H1 (cell line): ENCODE data around the gene SLC35E1. TPM values are rescaled to one million over a fixed set of nuclear protein-coding genes. Genes with fewer than 3 reads are reported as not detected.
A peak's percentile ranks its signal among the peaks of the same experiment; 100 is the strongest.

ENCODE experiments used
- CTCF ChIA-PET: fragments of 300-600 bp; sonication (Branson Sonifier 250); formaldehyde crosslinking; loops from one replicate; lab custom pipeline; 2021; ENCODE audit not compliant: partially characterized antibody; lab: Charles Lee
- POLR2A ChIA-PET: fragments of 300-600 bp; sonication (Branson Sonifier 250); formaldehyde crosslinking; loops from one replicate; lab custom pipeline; 2021; ENCODE audit warnings: inconsistent platforms; ENCODE audit not compliant: partially characterized antibody; lab: Charles Lee
- DNase-seq, 2 experiments: peaks; one replicate each; pipeline versions ENCODE4 v3.0.0 to v3.0.0-alpha.2; 2010 to 2022; ENCODE audit warnings: low spot score in 2 of 2, low read depth in 1 of 2, mixed read lengths in 1 of 2
- FAIRE-seq: peaks from 2 replicates; lab custom pipeline; 2011; peaks lifted over from hg19 to GRCh38; lab: Jason Lieb, UNC
- H2AFZ ChIP-seq: 2 replicates; pipeline ENCODE4 v1.8.1; 2012; ENCODE audit warnings: low read length, inconsistent platforms
- H2AK5ac ChIP-seq: 2 replicates; pipeline ENCODE4 v1.6.1; 2013; ENCODE audit warnings: low read depth, low read length
- H2BK120ac ChIP-seq: replicated peaks from 2 replicates; pipeline ENCODE3; 2013; ENCODE audit warnings: low read depth, low read length, inconsistent platforms
- H2BK12ac ChIP-seq: 2 replicates; pipeline ENCODE4 v1.6.1; 2013; ENCODE audit warnings: low read depth, low read length
- H2BK15ac ChIP-seq: 2 replicates; pipeline ENCODE4 v1.6.1; 2013; ENCODE audit warnings: low read length
- H2BK20ac ChIP-seq: 2 replicates; pipeline ENCODE4 v1.6.1; 2013; ENCODE audit warnings: low read length
- H2BK5ac ChIP-seq: 2 replicates; pipeline ENCODE4 v1.6.1; 2013; ENCODE audit warnings: low read depth, low read length
- H3K14ac ChIP-seq: 2 replicates; pipeline ENCODE4 v1.6.1; 2013; ENCODE audit warnings: inconsistent platforms; ENCODE audit not compliant: insufficient read length
- H3K18ac ChIP-seq: 2 replicates; pipeline ENCODE4 v1.6.1; 2013; ENCODE audit warnings: low read length; ENCODE audit errors: extremely low read depth
- H3K23ac ChIP-seq: 2 replicates; pipeline ENCODE4 v1.6.1; 2013; ENCODE audit warnings: inconsistent platforms; ENCODE audit not compliant: insufficient read length
- H3K23me2 ChIP-seq: 2 replicates; pipeline ENCODE4 v1.6.1; 2013; ENCODE audit warnings: low read depth, low read length
- H3K27ac ChIP-seq: 2 replicates; pipeline ENCODE4 v1.6.1; 2011; ENCODE audit warnings: low read depth, low read length, inconsistent platforms
- H3K27me3 ChIP-seq, 4 experiments: replicated peaks in 1 of 4; 1 replicate in 1 of 4; 2 replicates in 3 of 4; pipeline versions ENCODE4 v1.6.1 to v1.8.1; 2011 to 2013; ENCODE audit warnings: low read length in 3 of 4, mild to moderate bottlenecking in 3 of 4, inconsistent platforms in 2 of 4, mixed read lengths in 2 of 4, moderate library complexity in 1 of 4; ENCODE audit not compliant: control insufficient read depth in 3 of 4, insufficient read depth in 3 of 4; ENCODE audit errors: extremely low read depth in 1 of 4
- H3K36me3 ChIP-seq, 4 experiments: 2 replicates each; pipeline versions ENCODE4 v1.6.1 to v1.8.1; 2011 to 2013; ENCODE audit warnings: mild to moderate bottlenecking in 4 of 4, low read length in 3 of 4, moderate library complexity in 2 of 4, control low read depth in 1 of 4, inconsistent platforms in 1 of 4; ENCODE audit not compliant: insufficient read depth in 4 of 4, control insufficient read depth in 2 of 4
- H3K4ac ChIP-seq: replicated peaks from 2 replicates; pipeline ENCODE3; 2013; ENCODE audit warnings: low read length, low read depth, mixed read lengths, inconsistent platforms; ENCODE audit not compliant: insufficient read length
- H3K4me1 ChIP-seq, 4 experiments: replicated peaks in 1 of 4; 1 replicate in 1 of 4; 2 replicates in 3 of 4; pipeline versions ENCODE4 v1.6.1 to v1.8.1; 2011 to 2013; ENCODE audit warnings: low read length in 3 of 4, inconsistent platforms in 2 of 4, mixed read lengths in 1 of 4; ENCODE audit not compliant: insufficient read depth in 4 of 4, control insufficient read depth in 3 of 4
- H3K4me2 ChIP-seq, 2 experiments: 2 replicates each; pipeline versions ENCODE4 v1.6.1 to v1.8.1; 2011 to 2013; ENCODE audit warnings: low read depth in 2 of 2, low read length in 2 of 2, control low read depth in 1 of 2, inconsistent platforms in 1 of 2, mild to moderate bottlenecking in 1 of 2; ENCODE audit not compliant: insufficient read depth in 1 of 2
- H3K4me3 ChIP-seq, 4 experiments: fragments of 200-600, 300-600 bp in 1 of 4; sonication (generic), shearing (Covaris generic), sonication (Bioruptor Twin) in 1 of 4; 2 replicates each; pipeline versions ENCODE4 v1.5.1 to v1.8.1; 2011 to 2016; ENCODE audit warnings: low read length in 4 of 4, low read depth in 3 of 4, control low read depth in 2 of 4, inconsistent platforms in 2 of 4, mild to moderate bottlenecking in 2 of 4, mixed read lengths in 1 of 4, moderate library complexity in 1 of 4; ENCODE audit not compliant: insufficient read depth in 2 of 4; ENCODE audit errors: extremely low read depth in 1 of 4
- H3K56ac ChIP-seq: replicated peaks from 2 replicates; pipeline ENCODE3; 2013; ENCODE audit warnings: low read depth, mild to moderate bottlenecking, mixed read lengths, low read length, inconsistent platforms; ENCODE audit not compliant: insufficient read length
- H3K79me1 ChIP-seq: 2 replicates; pipeline ENCODE4 v1.6.1; 2013; ENCODE audit warnings: low read depth, low read length, control low read depth
- H3K79me2 ChIP-seq, 2 experiments: 2 replicates each; pipeline versions ENCODE4 v1.6.1 to v1.8.1; 2012 to 2013; ENCODE audit warnings: low read length in 2 of 2, mild to moderate bottlenecking in 2 of 2, inconsistent platforms in 1 of 2; ENCODE audit not compliant: insufficient read depth in 2 of 2, control insufficient read depth in 1 of 2
- H3K9ac ChIP-seq, 4 experiments: replicated peaks in 1 of 4; 1 replicate in 1 of 4; 2 replicates in 3 of 4; pipeline versions ENCODE4 v1.6.1 to v1.8.1; 2011 to 2013; ENCODE audit warnings: low read depth in 3 of 4, low read length in 3 of 4, control low read depth in 2 of 4, mild to moderate bottlenecking in 2 of 4, moderate library complexity in 2 of 4, inconsistent platforms in 1 of 4; ENCODE audit errors: extremely low read depth in 1 of 4
- H3K9me3 ChIP-seq, 2 experiments: 2 replicates each; pipeline versions ENCODE4 v1.6.1 to v1.8.1; 2012 to 2013; ENCODE audit warnings: mild to moderate bottlenecking in 2 of 2, moderate library complexity in 2 of 2, control low read depth in 1 of 2, inconsistent platforms in 1 of 2, low read depth in 1 of 2, low read length in 1 of 2, mixed read lengths in 1 of 2; ENCODE audit not compliant: insufficient read depth in 2 of 2
- H4K20me1 ChIP-seq, 2 experiments: replicated peaks in 1 of 2; 2 replicates each; pipeline versions ENCODE3 to v1.8.1; 2011 to 2013; ENCODE audit warnings: inconsistent platforms in 2 of 2, low read length in 2 of 2, mild to moderate bottlenecking in 1 of 2; ENCODE audit not compliant: insufficient read depth in 2 of 2, control insufficient read depth in 1 of 2
- H4K5ac ChIP-seq: 2 replicates; pipeline ENCODE4 v1.6.1; 2013; ENCODE audit warnings: low read length, low read depth, mixed read lengths, inconsistent platforms; ENCODE audit not compliant: insufficient read length
- H4K8ac ChIP-seq: 2 replicates; pipeline ENCODE4 v1.8.0; 2013; ENCODE audit warnings: mild to moderate bottlenecking, moderate library complexity, low read length, inconsistent platforms; ENCODE audit not compliant: insufficient read depth; ENCODE audit errors: extremely low read depth
- H4K91ac ChIP-seq: replicated peaks from 2 replicates; pipeline ENCODE3; 2013; ENCODE audit warnings: low read length, mixed read lengths, inconsistent platforms; ENCODE audit not compliant: insufficient read length
- CBX8 ChIP-seq: fragments of 300-800, 300-1000 bp; sonication (generic); IDR thresholded peaks from 2 replicates; pipeline ENCODE4 v1.7.1; 2016; ENCODE audit warnings: low read depth, low read length, borderline replicate concordance
- HDAC6 ChIP-seq: IDR thresholded peaks from one replicate; pipeline ENCODE4 v1.7.1; 2012; ENCODE audit warnings: low read depth, mild to moderate bottlenecking, inconsistent platforms, low read length, moderate library complexity
- JUN ChIP-seq: IDR thresholded peaks from 2 replicates; pipeline ENCODE4 v1.6.1; 2011; ENCODE audit warnings: low read depth, mild to moderate bottlenecking, improper control_type of control experiment, low read length
- POLR2A ChIP-seq, 2 experiments: IDR thresholded peaks; 1 replicate in 1 of 2; 2 replicates in 1 of 2; pipeline ENCODE4 v1.6.1; 2011; ENCODE audit warnings: low read depth in 2 of 2, low read length in 2 of 2, mild to moderate bottlenecking in 2 of 2; ENCODE audit errors: control extremely low read depth in 1 of 2
- SP1 ChIP-seq: IDR thresholded peaks from 2 replicates; pipeline ENCODE4 v1.6.1; 2011; ENCODE audit warnings: low read depth, low read length
- TEAD4 ChIP-seq: IDR thresholded peaks from 2 replicates; pipeline ENCODE4 v1.6.1; 2012; ENCODE audit warnings: low read depth, low read length, inconsistent platforms, mixed read lengths
- WGBS, 2 experiments: shearing (Covaris generic) in 1 of 2; methylation state at CpG; one replicate each; pipeline versions ENCODE4 v1.1.6 to v1.1.7; 2013 to 2015; ENCODE audit warnings: low lambda C conversion rate in 2 of 2, mixed read lengths in 2 of 2, inconsistent platforms in 1 of 2, low coverage in 1 of 2, missing lambda C conversion rate in 1 of 2; ENCODE audit not compliant: insufficient replicate concordance in 2 of 2, insufficient coverage in 1 of 2, insufficient read length in 1 of 2; ENCODE audit errors: extremely low coverage in 1 of 2, missing lambda C conversion rate in 1 of 2; 5-methylcytosine and 5-hydroxymethylcytosine counted together
- polyA plus RNA-seq, 7 experiments: library from polyadenylated mRNA; depleted of rRNA in 3 of 7; stranded (reverse) in 5 of 7; unstranded in 2 of 7; fragments of >200 nt in 5 of 7; fragments of 200-250 nt in 2 of 7; gene quantifications; 1 replicate in 5 of 7; 2 replicates in 1 of 7; 4 replicates in 1 of 7; pipeline versions ENCODE4 v1.2.1 to v1.2.3, GENCODE V29; 2011 to 2013; ENCODE audit warnings: missing spikeins in 2 of 7, mixed read lengths in 2 of 7
- total RNA-seq: library from RNA; stranded (reverse); fragmentation: NEBNext Ultra II Directional; extraction: Animal tissue kit (Norgen Biotek cat#: 25700); gene quantifications from 2 replicates; pipeline ENCODE4 v1.2.1, GENCODE V29; 2021
- TF ChIP-seq, protein P1 (sequence below), 3 experiments: IDR thresholded peaks; 1 replicate in 2 of 3; 2 replicates in 1 of 3; pipeline versions ENCODE4 v1.5.1 to v1.6.1; 2011; ENCODE audit warnings: low read length in 3 of 3, mild to moderate bottlenecking in 3 of 3, inconsistent platforms in 2 of 3, low read depth in 1 of 3, moderate library complexity in 1 of 3; ENCODE audit not compliant: insufficient read depth in 1 of 3; ENCODE audit errors: control extremely low read depth in 1 of 3

The SLC35E1 gene
- total and polyA plus RNA-seq, 2 of the 8 experiments (the other 6 are each of a cell fraction or from before 2014, with no cell fraction given): 26.0 to 31.9 TPM

DNA sequence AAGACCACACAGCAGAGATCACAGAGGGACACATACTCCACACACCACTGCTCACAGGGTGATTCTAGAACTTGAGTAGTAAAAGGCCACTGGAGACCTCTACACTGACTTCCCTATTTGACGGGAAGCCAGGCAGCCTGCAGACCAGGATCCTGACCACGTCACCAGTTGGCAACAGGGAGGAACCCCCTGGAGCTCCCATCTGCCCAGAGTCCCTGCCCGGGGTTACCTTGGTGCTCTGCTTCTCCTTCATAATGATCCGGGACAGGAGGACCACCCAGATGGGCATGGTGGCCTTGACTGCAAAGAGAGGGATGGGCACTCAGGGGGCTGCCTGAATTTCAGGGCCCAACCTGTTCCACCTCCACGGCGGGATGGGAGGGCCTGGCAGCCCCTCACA, 932 bp downstream of the SLC35E1 start:
- Histone ChIP-seq H3K79me2 (peaks cover 0 to 45% of the 10 kb centered on the region in 2 experiments; a peak in 3 of 4 replicates), H2AFZ (no peak overlapping the region), H3K23me2 (peaks cover 9% of the 10 kb centered on the region; the same call in 1 of the 2 replicates), H4K8ac (peak overlapping the region; percentile 78), H2BK12ac (no peak overlapping the region), H3K27me3 (no peaks in the 10 kb centered on the region), H4K20me1 (peaks cover 2 to 15% of the 10 kb centered on the region in 2 experiments), H3K23ac (no peak overlapping the region), H3K4me1 (peaks cover 0 to 6% (median 3%) of the 10 kb centered on the region in 4 experiments; a peak in 5 of 7 replicates), H3K14ac (no peak overlapping the region), H3K79me1 (peaks cover 21% of the 10 kb centered on the region), H4K5ac (no peak overlapping the region), H3K9me3 (no peaks in the 10 kb centered on the region), H2BK20ac (no peak overlapping the region), H2BK120ac (no peak overlapping the region), H3K4me3 (peak overlapping the region; percentile 76 to 90 (median 80)), H2AK5ac (no peak overlapping the region), H4K91ac (no peak overlapping the region), H3K18ac (no peak overlapping the region), H3K36me3 (peaks cover 5 to 24% (median 8%) of the 10 kb centered on the region in 4 experiments; a peak in 6 of 8 replicates), H2BK5ac (no peak overlapping the region), H3K4me2 (peak overlapping the region; percentile 94 to 95), H3K4ac (no peak overlapping the region), H2BK15ac (no peak overlapping the region), H3K9ac (peak overlapping the region in 2 of 4 experiments; percentile 65 to 76; a peak in 4 of 7 replicates), H3K27ac (no peak overlapping the region), H3K56ac (no peak overlapping the region)
- no peak for FAIRE-seq
- ChIA-PET CTCF (no interaction called here), POLR2A (interaction anchor here (0.6 to 6.6 kb wide), 10 partner anchors 11 to 148 kb away, joined by 3 to 58 read pairs (median 4); partner anchors contain the start of gene MED26)
- 59% methylated on average over 6 of the region's 6 CpGs; no CpG with 5 or more reads in 1 of the 2 experiments for WGBS, 2 experiments
- TF ChIP-seq POLR2A (IDR thresholded peaks at IDR 0.05; ENCODE audit: control extremely low read depth in 1 of 2, low read depth in 2 of 2, low read length in 2 of 2) (no peak), CBX8 (no peak), HDAC6 (no peak), SP1 (no peak), TEAD4 (no peak), JUN (no peak)
- TF ChIP-seq, protein P1, sequence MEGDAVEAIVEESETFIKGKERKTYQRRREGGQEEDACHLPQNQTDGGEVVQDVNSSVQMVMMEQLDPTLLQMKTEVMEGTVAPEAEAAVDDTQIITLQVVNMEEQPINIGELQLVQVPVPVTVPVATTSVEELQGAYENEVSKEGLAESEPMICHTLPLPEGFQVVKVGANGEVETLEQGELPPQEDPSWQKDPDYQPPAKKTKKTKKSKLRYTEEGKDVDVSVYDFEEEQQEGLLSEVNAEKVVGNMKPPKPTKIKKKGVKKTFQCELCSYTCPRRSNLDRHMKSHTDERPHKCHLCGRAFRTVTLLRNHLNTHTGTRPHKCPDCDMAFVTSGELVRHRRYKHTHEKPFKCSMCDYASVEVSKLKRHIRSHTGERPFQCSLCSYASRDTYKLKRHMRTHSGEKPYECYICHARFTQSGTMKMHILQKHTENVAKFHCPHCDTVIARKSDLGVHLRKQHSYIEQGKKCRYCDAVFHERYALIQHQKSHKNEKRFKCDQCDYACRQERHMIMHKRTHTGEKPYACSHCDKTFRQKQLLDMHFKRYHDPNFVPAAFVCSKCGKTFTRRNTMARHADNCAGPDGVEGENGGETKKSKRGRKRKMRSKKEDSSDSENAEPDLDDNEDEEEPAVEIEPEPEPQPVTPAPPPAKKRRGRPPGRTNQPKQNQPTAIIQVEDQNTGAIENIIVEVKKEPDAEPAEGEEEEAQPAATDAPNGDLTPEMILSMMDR (IDR thresholded peaks at IDR 0.05; ENCODE audit: control extremely low read depth in 1 of 3, insufficient read depth in 1 of 3, low read depth in 1 of 3, low read length in 3 of 3): no peak
- no peak for DNase-seq
